Choroid plexus epithelial cell (primary cell): ENCODE results near the gene XXYLT1.

Source experiments
- DNase-seq: peaks from one replicate; pipeline ENCODE4 v3.0.0-alpha.2; 2010; ENCODE audit warnings: low read depth
- H3K4me3 ChIP-seq: 2 replicates; pipeline ENCODE4 v1.5.1; 2011; ENCODE audit warnings: low read depth, mild to moderate bottlenecking, control low read depth, low read length, moderate library complexity
- TF ChIP-seq, protein P1 (sequence below): conservative IDR thresholded peaks from 2 replicates; pipeline ENCODE4 v1.5.1; 2011; ENCODE audit warnings: low read depth, mild to moderate bottlenecking, control low read depth, inconsistent platforms, low read length, moderate library complexity

XXYLT1 gene

GRCh38 chr3:195201295-195201694, 69.7 kb downstream of the XXYLT1 start:
- DNase-seq: no peak
- H3K4me3 ChIP-seq: no peak overlapping the region
- TF ChIP-seq, protein P1, sequence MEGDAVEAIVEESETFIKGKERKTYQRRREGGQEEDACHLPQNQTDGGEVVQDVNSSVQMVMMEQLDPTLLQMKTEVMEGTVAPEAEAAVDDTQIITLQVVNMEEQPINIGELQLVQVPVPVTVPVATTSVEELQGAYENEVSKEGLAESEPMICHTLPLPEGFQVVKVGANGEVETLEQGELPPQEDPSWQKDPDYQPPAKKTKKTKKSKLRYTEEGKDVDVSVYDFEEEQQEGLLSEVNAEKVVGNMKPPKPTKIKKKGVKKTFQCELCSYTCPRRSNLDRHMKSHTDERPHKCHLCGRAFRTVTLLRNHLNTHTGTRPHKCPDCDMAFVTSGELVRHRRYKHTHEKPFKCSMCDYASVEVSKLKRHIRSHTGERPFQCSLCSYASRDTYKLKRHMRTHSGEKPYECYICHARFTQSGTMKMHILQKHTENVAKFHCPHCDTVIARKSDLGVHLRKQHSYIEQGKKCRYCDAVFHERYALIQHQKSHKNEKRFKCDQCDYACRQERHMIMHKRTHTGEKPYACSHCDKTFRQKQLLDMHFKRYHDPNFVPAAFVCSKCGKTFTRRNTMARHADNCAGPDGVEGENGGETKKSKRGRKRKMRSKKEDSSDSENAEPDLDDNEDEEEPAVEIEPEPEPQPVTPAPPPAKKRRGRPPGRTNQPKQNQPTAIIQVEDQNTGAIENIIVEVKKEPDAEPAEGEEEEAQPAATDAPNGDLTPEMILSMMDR: no peak

GRCh38 chr3:195200010-195200822, 70.7 kb downstream of the XXYLT1 start:
- TF ChIP-seq, protein P1: no peak
- DNase-seq: no peak

DNA sequence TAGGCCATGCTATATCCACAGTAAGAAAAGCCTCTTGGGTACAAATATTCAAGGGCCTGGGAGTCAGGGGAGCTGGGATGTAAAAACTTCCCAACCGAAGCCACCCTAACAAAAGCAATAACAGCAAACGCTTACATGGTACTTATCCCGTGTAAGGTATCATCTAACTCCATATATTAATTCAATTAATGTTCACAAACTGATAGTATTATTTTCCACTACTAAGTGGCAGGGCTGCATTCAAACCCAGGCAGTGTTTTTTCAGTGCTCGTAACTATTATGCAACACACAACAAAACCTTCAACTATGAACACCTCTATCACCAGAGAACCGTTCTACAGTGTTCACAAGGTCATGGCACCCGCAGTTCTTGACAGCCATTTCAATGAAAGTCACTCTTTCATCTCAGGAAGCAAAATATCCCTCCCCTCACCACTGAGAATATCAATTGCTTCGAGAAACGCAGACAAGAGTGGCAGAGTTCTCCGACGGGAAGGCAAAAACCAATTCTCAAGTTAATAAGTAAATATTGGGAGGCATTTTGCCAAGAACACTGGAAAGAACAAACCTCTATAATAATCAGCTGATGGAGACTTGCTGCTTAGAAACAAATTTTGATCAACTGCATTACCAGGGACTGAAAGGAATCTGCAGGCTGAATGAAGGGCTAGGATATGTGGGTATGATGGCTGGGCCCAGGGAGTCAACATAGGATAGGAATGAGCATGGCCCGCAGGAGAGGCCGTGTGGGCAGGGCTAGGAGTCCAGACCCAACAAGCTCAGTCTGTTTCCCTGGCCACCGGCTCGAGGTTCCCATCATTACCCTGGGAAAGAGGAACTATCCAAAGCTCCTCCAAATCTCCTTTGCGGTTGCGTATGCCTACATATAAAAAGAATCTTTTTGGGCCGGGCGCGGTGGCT, 72.3 kb downstream of the XXYLT1 start:
- TF ChIP-seq, protein P1: no peak
- DNase-seq: no peak
- no peak overlapping the region for H3K4me3 ChIP-seq

More at GRCh38 chr3:195200010-195200822, 70.7 kb downstream of the XXYLT1 start:
- H3K4me3 ChIP-seq: no peak overlapping the region

GRCh38 chr3:195197765-195198425, 73.1 kb downstream of the XXYLT1 start:
- TF ChIP-seq, protein P1: no peak
- no peak overlapping the region for H3K4me3 ChIP-seq
- DNase-seq: peak; percentile 65

DNA sequence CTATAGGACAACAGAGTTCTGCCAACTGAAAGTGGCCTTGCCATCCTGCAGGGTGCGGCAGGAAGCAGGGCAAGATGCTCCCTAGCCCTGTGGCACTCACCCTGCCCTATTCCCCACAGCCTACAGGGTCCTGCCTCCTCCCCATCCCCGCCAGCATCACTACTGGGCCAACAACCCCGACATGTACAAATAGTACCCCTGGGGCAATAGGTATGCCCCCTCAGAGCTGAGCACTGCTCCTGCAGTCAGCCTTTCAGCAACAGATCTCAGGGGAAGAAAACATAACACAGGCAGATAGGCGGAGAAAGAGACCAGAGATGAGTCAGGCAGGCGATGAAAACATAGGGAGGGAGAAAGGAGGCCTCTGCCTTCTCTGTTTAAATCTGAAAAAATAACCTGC, 74.7 kb downstream of the XXYLT1 start:
- TF ChIP-seq, protein P1: peak; percentile 46
- DNase-seq: peak; percentile 78
- no peak overlapping the region for H3K4me3 ChIP-seq

- TF ChIP-seq, protein P1: peak; percentile 38
- DNase-seq: peak; percentile 55
- no peak overlapping the region for H3K4me3 ChIP-seq
Observed at GRCh38 chr3:195195321-195196209, 75.4 kb downstream of the XXYLT1 start.
